NCI-H2196 treated with DMSO at 0.1 percent for 48 hours (cell line): Measurements from ENCODE around the gene CLEC2D.
"Not testable (repeated sequence)": the region's sequence is repeated elsewhere in the genome, so short reads cannot be mapped to it uniquely, and the experiment has no call there.

Experiments
- DNase-seq: peaks from one replicate; lab custom pipeline; 2025; ENCODE audit not compliant: unreplicated experiment; lab: John Stamatoyannopoulos, UW

CLEC2D gene

DNA sequence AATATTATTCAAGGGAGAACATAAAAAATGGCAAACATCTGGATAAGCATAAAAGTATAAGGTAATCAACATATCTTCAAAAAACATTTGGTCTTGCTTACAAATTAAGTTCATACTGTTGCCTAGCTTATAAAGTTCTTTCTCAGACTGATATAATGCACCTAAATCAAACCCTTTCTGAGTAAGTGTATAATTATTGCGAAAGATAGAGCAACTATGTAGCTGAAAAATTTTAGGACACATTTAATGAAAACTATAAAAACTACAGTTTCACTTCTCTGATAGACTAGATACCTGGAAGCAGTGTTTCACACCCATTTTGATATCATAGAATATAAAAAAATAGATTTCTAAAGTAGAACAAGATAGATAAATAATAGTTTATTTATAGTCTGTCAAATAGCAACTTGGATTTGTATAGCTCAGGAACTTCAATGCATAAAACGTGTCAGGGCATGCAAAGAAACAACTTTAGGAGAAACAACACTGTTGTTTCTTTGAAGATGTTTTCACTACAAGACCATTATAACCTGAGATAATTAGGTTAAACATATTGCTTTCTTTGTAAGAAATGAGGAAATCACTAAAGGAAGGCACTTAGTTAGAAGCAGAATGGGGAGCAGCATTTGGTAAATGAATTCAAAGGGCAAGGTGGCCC lies 55.8 kb downstream of the CLEC2D start:
- no peak for DNase-seq

DNA sequence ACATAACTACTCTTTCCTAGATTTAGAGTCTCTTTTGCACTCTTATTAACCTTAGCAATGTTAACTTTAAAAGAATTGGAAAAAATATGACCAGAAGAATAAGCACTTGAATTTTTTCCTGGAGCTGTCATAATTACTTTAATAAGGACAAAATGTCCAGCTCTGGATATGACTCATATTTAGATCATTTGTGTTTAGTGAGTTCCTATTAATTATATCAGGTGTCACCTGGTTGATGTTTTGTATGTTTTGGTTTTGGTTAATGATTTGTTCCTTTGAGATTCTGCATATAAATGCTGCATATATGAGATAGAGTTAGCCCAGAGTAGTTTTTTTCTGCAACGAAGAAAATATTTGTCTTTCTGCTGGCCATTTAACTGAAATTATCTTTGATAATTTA lies 58.3 kb downstream of the CLEC2D start:
- DNase-seq = no peak

GRCh38 chr12:9729082-9729481 lies 59.6 kb downstream of the CLEC2D start:
- DNase-seq = no peak

GRCh38 chr12:9730011-9730410 lies 60.5 kb downstream of the CLEC2D start:
- no peak for DNase-seq

DNA sequence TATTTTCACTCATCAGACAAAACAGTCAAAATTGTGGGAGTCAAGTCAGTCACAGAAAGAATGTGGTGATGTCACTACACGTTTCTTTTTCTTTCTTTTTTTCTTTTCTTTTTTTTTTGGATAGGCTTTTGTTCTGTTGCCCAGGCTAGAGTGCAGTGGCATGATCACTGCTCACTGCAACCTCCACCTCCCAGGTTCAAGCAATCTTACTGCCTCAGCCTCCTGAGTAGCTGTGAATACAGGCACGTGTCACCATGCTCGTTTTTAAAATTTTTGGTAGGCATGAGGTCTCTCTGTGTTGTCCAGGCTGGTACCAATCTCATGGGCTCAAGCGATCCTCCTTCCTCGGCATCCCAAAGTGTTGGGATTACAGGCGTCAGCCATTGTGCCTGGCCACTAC lies 61.1 kb downstream of the CLEC2D start:
- no peak for DNase-seq

DNA sequence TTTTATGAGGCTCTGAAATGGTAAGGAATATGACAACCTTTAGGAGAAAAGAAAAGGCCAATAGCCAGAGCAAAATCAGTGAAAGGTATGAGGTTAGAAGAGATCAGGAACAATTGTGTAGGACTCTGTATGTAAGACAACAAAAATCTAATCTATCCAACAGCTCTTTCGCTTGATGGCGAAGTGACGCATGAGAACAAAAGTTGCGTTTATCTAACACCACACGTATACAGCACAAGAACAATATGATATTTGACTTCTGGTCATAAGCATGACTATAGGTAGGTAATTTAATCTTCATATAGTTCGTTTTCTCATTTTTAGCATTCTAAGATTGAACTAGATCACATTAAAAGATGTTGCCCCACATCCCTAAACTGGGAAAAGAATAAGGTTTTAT lies 61.9 kb downstream of the CLEC2D start:
- DNase-seq = no peak

- no peak for DNase-seq
These were observed 62.3 kb downstream of the CLEC2D start for GRCh38 chr12:9731797-9732196.

DNA sequence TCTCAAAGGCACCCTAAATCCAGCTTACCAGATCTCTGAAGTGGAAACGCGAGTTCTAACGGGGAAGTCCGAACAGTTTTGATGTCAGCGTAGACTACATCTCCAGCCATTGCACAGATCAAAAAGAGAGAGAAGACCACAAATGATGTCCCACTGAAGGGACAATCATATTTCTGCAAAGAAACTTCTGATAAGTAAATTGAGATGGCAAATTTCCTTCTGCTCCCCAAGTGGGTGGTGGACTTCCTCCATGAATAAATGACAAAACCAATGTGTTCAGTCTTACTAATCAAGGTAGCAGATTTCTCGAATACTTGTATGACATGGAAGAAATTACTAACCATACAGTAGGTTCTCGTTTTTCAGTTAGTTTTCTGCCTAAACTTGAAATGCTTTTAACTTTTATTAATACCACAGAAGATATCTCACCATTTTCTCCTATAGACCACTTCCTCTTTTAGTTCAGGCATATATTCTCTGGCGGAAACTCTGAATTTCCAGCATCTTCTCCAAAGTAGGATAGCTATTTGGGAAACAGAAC lies 63.5 kb downstream of the CLEC2D start, which contains the start of gene CLECL1:
TSS of gene CLECL1 (minus strand) at position 177 of the 541 bp plus-strand sequence.
- DNase-seq = no peak

- DNase-seq = no peak
These were observed 66.1 kb downstream of the CLEC2D start for GRCh38 chr12:9735601-9736000.

GRCh38 chr12:9736936-9737705 lies 67.6 kb downstream of the CLEC2D start:
- DNase-seq = no peak

- DNase-seq = not testable (repeated sequence)
These were observed 69.4 kb downstream of the CLEC2D start for GRCh38 chr12:9738905-9739304.

GRCh38 chr12:9739404-9740105 lies 70.0 kb downstream of the CLEC2D start:
- not testable (repeated sequence) for DNase-seq

DNA sequence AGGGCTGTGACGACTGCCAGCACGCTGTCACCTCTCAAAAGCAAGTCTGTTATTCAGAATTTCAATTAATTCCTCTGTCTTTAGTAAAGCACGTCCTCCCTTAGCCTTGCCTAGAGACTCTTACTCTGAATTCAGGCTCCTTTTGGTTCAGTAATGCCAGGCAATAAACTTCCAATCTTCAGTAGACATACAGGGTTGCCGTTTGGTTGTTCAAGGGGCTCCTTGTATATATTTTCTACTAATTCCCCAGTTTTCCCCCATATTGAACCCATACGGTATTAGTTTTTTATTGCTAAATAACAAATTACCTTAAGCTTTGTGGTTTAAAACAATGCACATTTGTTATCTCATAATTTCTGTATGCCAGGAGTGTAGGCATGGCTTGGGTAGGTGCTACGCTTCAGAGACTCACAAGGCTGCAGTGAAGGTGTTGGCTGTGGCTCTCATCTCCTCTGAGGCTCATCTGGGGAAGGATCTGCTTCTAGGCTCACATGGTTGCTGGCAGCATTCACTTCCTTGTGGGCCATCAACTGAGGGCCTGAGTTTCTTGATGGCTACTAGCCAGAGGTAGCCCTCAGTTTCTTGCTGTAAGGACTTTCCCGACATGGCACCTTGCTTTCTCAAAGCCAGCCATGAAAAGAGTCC lies 70.7 kb downstream of the CLEC2D start:
- no peak for DNase-seq

GRCh38 chr12:9741726-9742125 lies 72.2 kb downstream of the CLEC2D start:
- DNase-seq = no peak

DNA sequence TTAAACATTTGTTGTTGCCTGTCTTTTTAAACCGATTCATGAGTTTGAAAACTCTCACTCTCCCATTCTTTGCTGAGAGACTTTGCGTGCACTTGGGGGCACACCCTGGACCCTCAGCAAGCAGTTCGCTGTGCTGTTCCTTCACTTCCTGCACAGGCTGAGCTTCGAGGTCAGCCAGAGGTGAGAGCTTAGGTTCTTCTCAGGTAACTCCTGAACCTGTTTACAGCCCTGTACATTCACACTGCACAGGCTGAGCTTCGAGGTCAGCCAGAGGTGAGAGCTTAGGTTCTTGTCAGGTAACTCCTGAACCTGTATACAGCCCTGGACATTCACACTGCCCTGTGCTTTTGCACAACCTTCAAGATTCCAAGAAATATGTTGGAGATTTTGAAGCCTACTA lies 73.1 kb downstream of the CLEC2D start:
- DNase-seq = no peak

GRCh38 chr12:9745199-9745598 lies 75.7 kb downstream of the CLEC2D start:
- no peak for DNase-seq
